ENCODE measurements around the gene PLD2.

The PLD2 gene

DNA sequence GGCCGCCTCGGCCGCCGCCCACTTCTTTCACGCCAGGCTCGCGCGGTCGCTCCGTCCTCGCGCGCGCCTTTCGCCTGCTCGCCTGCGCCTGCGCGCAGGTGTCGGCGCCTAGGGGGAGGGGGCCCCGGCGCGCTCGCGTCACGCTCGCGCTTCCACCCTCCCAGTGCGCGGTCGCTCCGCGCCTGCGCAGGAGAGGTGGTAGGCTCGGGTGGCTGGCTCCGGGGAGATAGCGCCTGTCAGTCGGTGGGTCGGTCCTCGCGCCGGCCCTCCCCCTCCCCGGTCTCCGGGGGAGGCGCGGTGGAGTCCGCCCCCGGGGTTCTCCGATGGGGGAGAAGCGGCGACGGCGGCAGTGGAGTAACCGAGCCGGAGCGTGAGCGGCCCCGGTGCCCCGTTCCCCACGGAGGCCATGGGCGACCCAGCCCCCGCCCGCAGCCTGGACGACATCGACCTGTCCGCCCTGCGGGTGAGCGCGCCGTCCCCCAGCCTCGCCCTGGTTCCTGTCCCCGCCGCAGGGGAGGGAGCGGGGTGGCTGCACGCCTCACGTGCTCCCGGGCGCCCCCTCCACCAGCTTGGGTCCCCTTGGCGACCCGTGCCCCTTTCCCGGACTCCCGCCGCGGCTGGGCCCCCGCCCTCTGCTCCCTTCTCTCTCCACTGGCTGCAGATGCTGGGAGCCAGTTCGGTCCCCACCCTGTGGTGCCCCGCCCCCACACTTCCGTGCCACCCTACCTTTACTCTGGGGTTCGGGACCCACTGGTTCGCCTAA, 26.4 kb downstream of the PLD2 start, which contains the start of gene MINK1:
Gene MINK1 (plus strand): TSS at position 163 of the 763 bp plus-strand sequence. CDS start 244 bp downstream, at position 407.
- H3K4me3 ChIP-seq (ENCODE audit: low read depth, low read length): peak within 1 kb of the TSS; percentile 83
- TF ChIP-seq, protein P1, sequence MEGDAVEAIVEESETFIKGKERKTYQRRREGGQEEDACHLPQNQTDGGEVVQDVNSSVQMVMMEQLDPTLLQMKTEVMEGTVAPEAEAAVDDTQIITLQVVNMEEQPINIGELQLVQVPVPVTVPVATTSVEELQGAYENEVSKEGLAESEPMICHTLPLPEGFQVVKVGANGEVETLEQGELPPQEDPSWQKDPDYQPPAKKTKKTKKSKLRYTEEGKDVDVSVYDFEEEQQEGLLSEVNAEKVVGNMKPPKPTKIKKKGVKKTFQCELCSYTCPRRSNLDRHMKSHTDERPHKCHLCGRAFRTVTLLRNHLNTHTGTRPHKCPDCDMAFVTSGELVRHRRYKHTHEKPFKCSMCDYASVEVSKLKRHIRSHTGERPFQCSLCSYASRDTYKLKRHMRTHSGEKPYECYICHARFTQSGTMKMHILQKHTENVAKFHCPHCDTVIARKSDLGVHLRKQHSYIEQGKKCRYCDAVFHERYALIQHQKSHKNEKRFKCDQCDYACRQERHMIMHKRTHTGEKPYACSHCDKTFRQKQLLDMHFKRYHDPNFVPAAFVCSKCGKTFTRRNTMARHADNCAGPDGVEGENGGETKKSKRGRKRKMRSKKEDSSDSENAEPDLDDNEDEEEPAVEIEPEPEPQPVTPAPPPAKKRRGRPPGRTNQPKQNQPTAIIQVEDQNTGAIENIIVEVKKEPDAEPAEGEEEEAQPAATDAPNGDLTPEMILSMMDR (IDR thresholded peaks at IDR 0.05; ENCODE audit: low read depth, low read length, missing control alignments): no peak
- DNase-seq (ENCODE audit: low read depth): peak; percentile 74

DNA sequence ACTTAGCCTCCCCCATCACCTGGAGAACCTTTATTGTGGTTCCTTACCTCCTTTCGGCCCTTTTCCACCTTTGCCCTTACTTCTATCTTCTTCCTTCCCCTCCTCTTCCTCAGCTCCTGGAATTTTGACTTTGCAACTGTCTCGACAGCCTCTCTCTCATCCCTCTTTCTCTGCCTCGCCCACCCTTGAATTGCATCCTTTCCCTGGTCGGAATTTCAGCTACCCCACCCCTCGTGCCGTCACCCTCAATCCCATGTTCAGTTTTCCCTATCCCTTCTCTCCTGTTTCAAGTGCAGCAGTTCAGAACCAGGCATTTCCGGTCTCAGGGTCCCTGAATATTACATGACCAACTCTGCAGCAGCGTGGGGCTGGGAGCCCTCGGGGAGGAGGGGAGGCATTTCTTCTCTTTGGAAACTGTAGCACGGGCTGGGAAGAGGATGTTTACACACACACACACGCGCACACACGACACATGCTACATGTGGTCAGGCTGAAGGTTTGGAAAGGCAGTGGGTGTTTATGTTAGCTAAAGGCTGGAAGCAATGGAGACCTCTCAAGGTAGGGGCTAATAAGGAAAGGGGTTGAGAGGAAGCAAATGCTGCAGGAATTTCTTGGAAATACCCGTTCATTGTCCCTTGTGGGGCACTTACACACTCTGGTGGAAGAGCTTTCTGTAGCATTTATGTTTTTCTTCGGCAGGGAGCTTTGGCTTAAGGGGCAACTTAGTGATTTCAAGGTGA, 27.2 kb downstream of the PLD2 start:
- H3K4me3 ChIP-seq (ENCODE audit: low read depth, low read length): peak overlapping the region; percentile 83
- TF ChIP-seq, protein P1 (IDR thresholded peaks at IDR 0.05; ENCODE audit: low read depth, low read length, missing control alignments): no peak
- no peak for DNase-seq (ENCODE audit: low read depth)

DNA sequence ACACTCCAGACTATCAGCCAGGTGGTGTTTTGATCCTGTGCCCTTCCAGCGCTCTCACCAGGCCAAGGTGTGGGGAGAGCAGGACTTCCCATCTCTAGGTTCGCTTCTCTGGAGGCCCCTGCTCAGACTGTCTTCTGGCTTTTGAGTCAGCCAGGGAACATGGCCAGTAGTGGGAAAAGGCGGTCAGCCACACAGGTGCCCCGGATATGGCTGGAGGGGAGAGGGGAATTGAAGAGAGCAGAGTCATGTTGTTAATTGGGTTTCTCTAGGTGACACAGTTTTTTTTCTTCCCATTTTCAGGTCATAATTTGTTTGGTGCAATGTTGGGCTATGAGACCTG, 27.7 kb downstream of the PLD2 start:
- peak overlapping the region; percentile 83; the same call in 1 of the 2 replicates for H3K4me3 ChIP-seq (ENCODE audit: low read depth, low read length)
- TF ChIP-seq, protein P1 (IDR thresholded peaks at IDR 0.05; ENCODE audit: low read depth, low read length, missing control alignments): no peak
- DNase-seq (ENCODE audit: low read depth): no peak

DNA sequence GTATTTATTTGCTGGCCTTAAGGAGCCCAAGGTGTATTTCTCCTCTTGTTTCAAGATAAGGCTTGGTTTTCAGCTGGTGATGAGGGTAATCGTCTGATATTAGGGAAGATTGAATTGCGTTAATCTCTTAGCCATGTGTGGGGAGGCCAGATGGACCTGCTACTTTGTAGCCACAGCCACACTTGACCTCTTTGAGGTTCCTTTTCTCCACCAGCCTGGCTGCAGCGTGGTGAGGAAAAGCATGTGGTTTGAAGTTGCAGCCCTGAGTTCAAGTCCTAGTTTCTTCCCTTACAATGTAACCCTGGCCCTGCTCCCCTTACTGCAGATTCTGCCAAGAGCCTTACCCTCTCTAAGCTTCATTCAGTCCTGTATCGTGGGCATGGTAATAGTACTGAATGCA, 29.3 kb downstream of the PLD2 start:
- DNase-seq (ENCODE audit: low read depth): no peak
- H3K4me3 ChIP-seq (ENCODE audit: low read depth, low read length): no peak overlapping the region
- TF ChIP-seq, protein P1 (IDR thresholded peaks at IDR 0.05; ENCODE audit: low read depth, low read length, missing control alignments): no peak

DNA sequence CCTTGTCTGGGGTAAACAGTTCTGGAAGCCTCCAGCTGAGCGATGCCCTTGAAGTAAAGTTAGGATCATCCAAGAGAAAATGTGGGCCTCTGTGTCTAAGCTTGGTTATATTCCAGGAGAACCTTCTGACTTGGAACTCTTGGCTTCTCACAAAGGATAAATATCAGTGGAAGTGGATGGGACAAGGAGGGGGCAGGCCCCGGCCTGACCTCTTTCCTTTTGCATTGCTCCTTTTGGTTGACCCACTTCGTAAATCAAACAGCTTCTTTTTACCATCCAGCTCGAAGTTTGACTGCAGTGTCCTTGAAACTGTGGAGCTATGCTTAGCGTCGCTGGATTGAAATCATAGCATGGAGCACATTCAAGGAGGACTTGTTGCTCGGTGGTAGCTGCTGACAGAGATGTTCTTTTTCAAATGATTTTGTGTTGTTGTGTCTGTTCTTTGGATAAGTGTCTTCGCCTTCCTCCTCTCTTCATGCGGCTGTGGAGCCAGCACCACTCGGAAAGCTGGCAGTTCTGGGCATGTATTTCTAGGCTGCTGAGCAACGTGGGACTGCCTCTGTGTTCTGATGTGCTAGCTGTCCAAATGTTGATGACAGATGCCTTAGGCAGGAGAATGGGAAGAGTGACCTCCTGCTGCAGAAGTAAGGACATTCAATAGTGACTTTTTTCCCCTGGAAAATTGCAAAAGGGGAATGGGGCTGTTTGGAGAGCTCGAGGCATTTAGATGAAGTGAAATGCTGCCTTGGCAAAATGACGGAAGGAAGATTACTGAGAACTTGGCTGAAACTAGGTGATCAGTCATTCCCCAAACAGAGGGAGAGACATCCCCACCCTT, 30.7 kb downstream of the PLD2 start:
- TF ChIP-seq, protein P1 (IDR thresholded peaks at IDR 0.05; ENCODE audit: low read depth, low read length, missing control alignments): no peak
- no peak for DNase-seq (ENCODE audit: low read depth)
- no peak overlapping the region for H3K4me3 ChIP-seq (ENCODE audit: low read depth, low read length)

DNA sequence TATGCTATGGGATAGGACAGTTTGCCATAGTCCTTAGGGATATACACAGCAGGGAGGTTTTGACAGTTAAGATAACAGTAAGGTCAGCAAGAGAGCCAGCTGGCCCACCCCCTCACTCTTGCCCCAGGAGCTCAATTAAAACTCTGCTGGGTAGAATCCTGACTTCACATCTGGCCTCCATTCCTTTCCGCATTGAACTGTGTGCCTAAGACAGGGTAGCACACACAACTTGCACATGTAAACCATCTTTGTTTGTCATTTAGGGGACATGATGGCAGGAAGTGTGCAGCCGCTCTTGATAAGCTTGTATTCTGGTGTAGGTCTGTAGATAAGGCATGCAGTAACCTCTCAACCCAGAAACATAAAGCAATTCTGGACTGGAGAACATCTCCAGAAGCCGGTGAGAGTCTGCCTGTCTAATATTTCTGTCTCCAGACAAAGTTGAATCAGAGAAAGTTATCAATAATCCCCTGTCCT, 31.4 kb downstream of the PLD2 start:
- no peak for DNase-seq (ENCODE audit: low read depth)
- H3K4me3 ChIP-seq (ENCODE audit: low read depth, low read length): no peak overlapping the region
- TF ChIP-seq, protein P1 (IDR thresholded peaks at IDR 0.05; ENCODE audit: low read depth, low read length, missing control alignments): no peak
